ENCODE data around the gene ST6GALNAC6. TPM values are rescaled to one million over a fixed set of nuclear protein-coding genes. Genes with fewer than 3 reads are reported as not detected.

ST6GALNAC6 gene
- total and polyA plus RNA-seq, 10 of the 15 experiments (the other 5 are each of a cell fraction or from before 2014, with no cell fraction given), result 0.40 to 27.0 (median 16.8) TPM

DNA sequence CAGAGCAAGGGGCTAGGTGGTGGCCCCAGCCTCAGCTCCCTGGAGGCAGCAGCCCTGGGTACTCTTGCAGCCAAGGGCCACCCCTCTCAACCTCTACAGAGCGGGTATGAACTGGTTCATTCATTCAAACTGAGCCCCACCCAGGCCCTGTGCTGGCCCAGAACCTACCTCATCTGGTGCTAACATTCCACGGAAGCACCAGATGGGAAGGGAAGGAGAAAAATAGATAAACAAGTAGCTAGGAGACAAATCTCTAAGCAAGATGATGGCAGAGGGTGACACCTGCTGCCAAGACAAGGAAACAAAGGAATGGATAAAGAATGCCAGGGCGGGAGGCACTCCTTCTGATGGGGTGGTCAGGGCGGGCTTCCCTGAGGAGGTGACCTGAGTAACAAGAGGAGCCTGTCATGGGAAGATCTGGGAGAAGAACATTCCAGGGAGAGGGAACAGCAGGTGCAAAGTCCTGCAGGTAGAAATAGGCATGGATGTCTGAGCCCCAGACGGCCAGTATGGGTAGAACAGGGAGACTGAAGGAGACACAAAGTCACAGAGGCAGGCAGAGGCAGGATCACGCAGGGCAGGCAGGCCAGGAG lies 11.3 kb upstream of the ST6GALNAC6 start (continued):
- TF ChIP-seq SMARCA5 (IDR thresholded peaks at IDR 0.05) (peak; percentile 54; the same call in 1 of the 2 replicates), MYB (IDR thresholded peaks at IDR 0.05; ENCODE audit: borderline replicate concordance, low read depth, low read length) (no peak), JUND (IDR thresholded peaks at IDR 0.05; ENCODE audit: low read depth, low read length) (no peak), STAT1 (conservative IDR thresholded peaks at IDR 0.05) (no peak), EGR1 (IDR thresholded peaks at IDR 0.05; ENCODE audit: borderline replicate concordance in 1 of 2, low read depth in 2 of 2, low read length in 2 of 2) (no peak), NR2C1 (IDR thresholded peaks at IDR 0.05) (no peak), PAX5 (IDR thresholded peaks at IDR 0.05; ENCODE audit: borderline replicate concordance, low read depth, low read length) (no peak), IKZF2 (IDR thresholded peaks at IDR 0.05) (peak in 1 of 2 experiments; percentile 41; a peak in 2 of 4 replicates), RAD21 (IDR thresholded peaks at IDR 0.05; ENCODE audit: insufficient read depth, low read depth, low read length) (peak; percentile 41; the same call in 1 of the 2 replicates), SMC3 (IDR thresholded peaks at IDR 0.05; ENCODE audit: borderline replicate concordance, low read length) (peak; percentile 13; the same call in 1 of the 2 replicates), FOXM1 (IDR thresholded peaks at IDR 0.05; ENCODE audit: low read depth, low read length) (no peak), IKZF1 (conservative IDR thresholded peaks at IDR 0.05) (no peak), IRF4 (IDR thresholded peaks at IDR 0.05; ENCODE audit: low read depth, low read length) (no peak), CBFB (IDR thresholded peaks at IDR 0.05; ENCODE audit: low read depth) (no peak)
- TF ChIP-seq, protein P1, sequence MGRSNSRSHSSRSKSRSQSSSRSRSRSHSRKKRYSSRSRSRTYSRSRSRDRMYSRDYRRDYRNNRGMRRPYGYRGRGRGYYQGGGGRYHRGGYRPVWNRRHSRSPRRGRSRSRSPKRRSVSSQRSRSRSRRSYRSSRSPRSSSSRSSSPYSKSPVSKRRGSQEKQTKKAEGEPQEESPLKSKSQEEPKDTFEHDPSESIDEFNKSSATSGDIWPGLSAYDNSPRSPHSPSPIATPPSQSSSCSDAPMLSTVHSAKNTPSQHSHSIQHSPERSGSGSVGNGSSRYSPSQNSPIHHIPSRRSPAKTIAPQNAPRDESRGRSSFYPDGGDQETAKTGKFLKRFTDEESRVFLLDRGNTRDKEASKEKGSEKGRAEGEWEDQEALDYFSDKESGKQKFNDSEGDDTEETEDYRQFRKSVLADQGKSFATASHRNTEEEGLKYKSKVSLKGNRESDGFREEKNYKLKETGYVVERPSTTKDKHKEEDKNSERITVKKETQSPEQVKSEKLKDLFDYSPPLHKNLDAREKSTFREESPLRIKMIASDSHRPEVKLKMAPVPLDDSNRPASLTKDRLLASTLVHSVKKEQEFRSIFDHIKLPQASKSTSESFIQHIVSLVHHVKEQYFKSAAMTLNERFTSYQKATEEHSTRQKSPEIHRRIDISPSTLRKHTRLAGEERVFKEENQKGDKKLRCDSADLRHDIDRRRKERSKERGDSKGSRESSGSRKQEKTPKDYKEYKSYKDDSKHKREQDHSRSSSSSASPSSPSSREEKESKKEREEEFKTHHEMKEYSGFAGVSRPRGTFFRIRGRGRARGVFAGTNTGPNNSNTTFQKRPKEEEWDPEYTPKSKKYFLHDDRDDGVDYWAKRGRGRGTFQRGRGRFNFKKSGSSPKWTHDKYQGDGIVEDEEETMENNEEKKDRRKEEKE (IDR thresholded peaks at IDR 0.05), result no peak

All from GM12878 (cell line).